ENCODE measurements around the gene RPP38. TPM values are rescaled to one million over a fixed set of nuclear protein-coding genes. Genes with fewer than 3 reads are reported as not detected.

Gene RPP38
- polyA plus RNA-seq, 1 of the 3 experiments (the other 2 are of a cell fraction), result 18.5 TPM

DNA sequence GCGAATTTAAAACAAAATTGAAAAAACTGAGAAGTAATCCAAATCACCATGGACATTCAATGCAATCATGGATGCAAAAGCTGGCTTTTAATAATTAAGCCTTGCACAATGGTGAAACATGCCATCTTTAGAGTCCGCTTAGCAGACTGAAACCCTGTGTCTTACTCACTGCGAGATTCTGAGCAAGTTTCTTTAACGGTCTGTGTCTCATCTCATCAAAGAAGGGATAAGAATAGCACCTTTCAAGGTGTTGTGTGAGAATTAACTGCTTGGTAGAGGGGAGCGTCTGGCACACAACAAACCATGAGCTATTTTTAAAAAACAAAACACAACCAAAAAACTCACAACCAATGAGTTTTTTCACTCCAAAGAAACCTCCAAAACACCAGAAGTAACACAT lies 30.0 kb upstream of the RPP38 start:
- Histone ChIP-seq H2AFZ (ENCODE audit: low read depth) (no peak overlapping the region), H3K27me3 (ENCODE audit: insufficient read depth) (no peaks in the 10 kb centered on the region), H3K79me2 (ENCODE audit: insufficient read depth) (no peaks in the 10 kb centered on the region), H3K4me1 (ENCODE audit: control insufficient read depth in 1 of 2, insufficient read depth in 2 of 2, low read depth in 1 of 2, low read length in 1 of 2) (no peaks in the 10 kb centered on the region), H3K9me2 (no peaks in the 10 kb centered on the region), H3K4me2 (no peak overlapping the region), H3K36me3 (replicated peaks in 1 of 2; ENCODE audit: control insufficient read depth in 1 of 2, insufficient read depth in 2 of 2, low read length in 1 of 2) (no peaks in the 10 kb centered on the region), H3K4me3 (ENCODE audit: low read depth in 2 of 2, low read length in 1 of 2) (no peak overlapping the region), H3F3A (replicated peaks; ENCODE audit: insufficient read depth) (no peaks in the 10 kb centered on the region), H3K9ac (no peak overlapping the region), H3K27ac (ENCODE audit: low read depth in 2 of 2, low read length in 1 of 2) (no peak overlapping the region), H3K9me3 (no peaks in the 10 kb centered on the region), H4K20me1 (ENCODE audit: insufficient read depth) (no peaks in the 10 kb centered on the region)
- ChIA-PET CTCF (interaction anchor here (0.8 kb wide), 1 partner anchor 13 kb away, joined by 3 read pairs; no protein-coding TSS in a partner anchor), POLR2A (no interaction called here)
- TF ChIP-seq TEAD4 (IDR thresholded peaks at IDR 0.05; ENCODE audit: borderline replicate concordance, insufficient read depth), result no peak
- no peak for TF ChIP-seq CHD2 (IDR thresholded peaks at IDR 0.05; ENCODE audit: low read length, partially characterized antibody)
- TF ChIP-seq, protein P1, sequence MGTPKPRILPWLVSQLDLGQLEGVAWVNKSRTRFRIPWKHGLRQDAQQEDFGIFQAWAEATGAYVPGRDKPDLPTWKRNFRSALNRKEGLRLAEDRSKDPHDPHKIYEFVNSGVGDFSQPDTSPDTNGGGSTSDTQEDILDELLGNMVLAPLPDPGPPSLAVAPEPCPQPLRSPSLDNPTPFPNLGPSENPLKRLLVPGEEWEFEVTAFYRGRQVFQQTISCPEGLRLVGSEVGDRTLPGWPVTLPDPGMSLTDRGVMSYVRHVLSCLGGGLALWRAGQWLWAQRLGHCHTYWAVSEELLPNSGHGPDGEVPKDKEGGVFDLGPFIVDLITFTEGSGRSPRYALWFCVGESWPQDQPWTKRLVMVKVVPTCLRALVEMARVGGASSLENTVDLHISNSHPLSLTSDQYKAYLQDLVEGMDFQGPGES (IDR thresholded peaks at IDR 0.05; ENCODE audit: low read depth, low read length), result no peak
- no peak for TF ChIP-seq JUND (IDR thresholded peaks at IDR 0.05)
- TF ChIP-seq, protein P2, sequence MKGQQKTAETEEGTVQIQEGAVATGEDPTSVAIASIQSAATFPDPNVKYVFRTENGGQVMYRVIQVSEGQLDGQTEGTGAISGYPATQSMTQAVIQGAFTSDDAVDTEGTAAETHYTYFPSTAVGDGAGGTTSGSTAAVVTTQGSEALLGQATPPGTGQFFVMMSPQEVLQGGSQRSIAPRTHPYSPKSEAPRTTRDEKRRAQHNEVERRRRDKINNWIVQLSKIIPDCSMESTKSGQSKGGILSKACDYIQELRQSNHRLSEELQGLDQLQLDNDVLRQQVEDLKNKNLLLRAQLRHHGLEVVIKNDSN (IDR thresholded peaks at IDR 0.05; ENCODE audit: borderline replicate concordance, low read depth), result no peak
- no peak for TF ChIP-seq GABPA (IDR thresholded peaks at IDR 0.05; ENCODE audit: low read depth)
- no peak for TF ChIP-seq ELF1 (IDR thresholded peaks at IDR 0.05)
- TF ChIP-seq EP300 (IDR thresholded peaks at IDR 0.05; ENCODE audit: borderline replicate concordance in 1 of 2, low read depth in 1 of 2, low read length in 1 of 2), result no peak
- no peak for TF ChIP-seq RFX5 (IDR thresholded peaks at IDR 0.05; ENCODE audit: low read length)
- no peak for TF ChIP-seq RAD21 (IDR thresholded peaks at IDR 0.05; ENCODE audit: low read length)
- DNase-seq, result no peak
- 68% methylated on average over 5 of the region's 5 CpGs for WGBS (ENCODE audit: low lambda C conversion rate)

DNA sequence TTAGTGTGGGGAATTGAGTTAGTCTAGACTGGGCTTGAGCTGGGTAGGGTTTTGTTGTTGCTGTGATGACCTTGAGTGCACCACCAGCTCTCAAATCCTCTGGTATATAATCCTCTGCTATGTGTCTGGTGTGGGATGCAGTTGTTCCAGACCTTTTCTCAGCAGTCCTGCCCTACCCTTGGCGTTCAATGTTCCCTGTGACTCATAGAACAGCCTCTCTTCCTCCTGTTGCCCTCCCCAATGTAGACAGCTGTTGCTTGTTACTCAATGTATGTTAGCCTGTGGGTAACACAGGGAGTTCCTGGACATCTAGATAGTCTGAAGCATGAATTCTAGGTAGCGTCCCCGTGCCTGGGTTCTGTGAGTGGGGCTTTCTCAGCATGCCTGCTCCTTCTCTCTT lies 28.4 kb upstream of the RPP38 start:
- H3K9me2 ChIP-seq, result no peaks in the 10 kb centered on the region
- 36% methylated on average over 3 of the region's 3 CpGs for WGBS (ENCODE audit: low lambda C conversion rate)
- no peak overlapping the region for H3K9ac ChIP-seq
- H3K9me3 ChIP-seq, result no peaks in the 10 kb centered on the region
- no peaks in the 10 kb centered on the region for H3K36me3 ChIP-seq (replicated peaks in 1 of 2; ENCODE audit: control insufficient read depth in 1 of 2, insufficient read depth in 2 of 2, low read length in 1 of 2)
- H3K27me3 ChIP-seq (ENCODE audit: insufficient read depth), result no peaks in the 10 kb centered on the region
- no peak overlapping the region for H3K4me3 ChIP-seq (ENCODE audit: low read depth in 2 of 2, low read length in 1 of 2)
- H4K20me1 ChIP-seq (ENCODE audit: insufficient read depth), result no peaks in the 10 kb centered on the region
- DNase-seq, result no peak
- ChIA-PET CTCF (no interaction called here), POLR2A (no interaction called here)
- no peak overlapping the region for H2AFZ ChIP-seq (ENCODE audit: low read depth)
- H3K4me2 ChIP-seq, result no peak overlapping the region
- no peaks in the 10 kb centered on the region for H3F3A ChIP-seq (replicated peaks; ENCODE audit: insufficient read depth)
- TF ChIP-seq FOXM1 (IDR thresholded peaks at IDR 0.05; ENCODE audit: low read depth), result no peak
- no peak for TF ChIP-seq FOSL2 (IDR thresholded peaks at IDR 0.05; ENCODE audit: borderline replicate concordance, low read depth)
- TF ChIP-seq YY1 (IDR thresholded peaks at IDR 0.05; ENCODE audit: low read depth), result no peak
- TF ChIP-seq TCF12 (IDR thresholded peaks at IDR 0.05), result no peak
- TF ChIP-seq, protein P3, sequence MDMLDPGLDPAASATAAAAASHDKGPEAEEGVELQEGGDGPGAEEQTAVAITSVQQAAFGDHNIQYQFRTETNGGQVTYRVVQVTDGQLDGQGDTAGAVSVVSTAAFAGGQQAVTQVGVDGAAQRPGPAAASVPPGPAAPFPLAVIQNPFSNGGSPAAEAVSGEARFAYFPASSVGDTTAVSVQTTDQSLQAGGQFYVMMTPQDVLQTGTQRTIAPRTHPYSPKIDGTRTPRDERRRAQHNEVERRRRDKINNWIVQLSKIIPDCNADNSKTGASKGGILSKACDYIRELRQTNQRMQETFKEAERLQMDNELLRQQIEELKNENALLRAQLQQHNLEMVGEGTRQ (IDR thresholded peaks at IDR 0.05; ENCODE audit: borderline replicate concordance, low read depth, low read length), result no peak
- TF ChIP-seq SMC3 (IDR thresholded peaks at IDR 0.05; ENCODE audit: low read depth, low read length), result no peak
- TF ChIP-seq, protein P4, sequence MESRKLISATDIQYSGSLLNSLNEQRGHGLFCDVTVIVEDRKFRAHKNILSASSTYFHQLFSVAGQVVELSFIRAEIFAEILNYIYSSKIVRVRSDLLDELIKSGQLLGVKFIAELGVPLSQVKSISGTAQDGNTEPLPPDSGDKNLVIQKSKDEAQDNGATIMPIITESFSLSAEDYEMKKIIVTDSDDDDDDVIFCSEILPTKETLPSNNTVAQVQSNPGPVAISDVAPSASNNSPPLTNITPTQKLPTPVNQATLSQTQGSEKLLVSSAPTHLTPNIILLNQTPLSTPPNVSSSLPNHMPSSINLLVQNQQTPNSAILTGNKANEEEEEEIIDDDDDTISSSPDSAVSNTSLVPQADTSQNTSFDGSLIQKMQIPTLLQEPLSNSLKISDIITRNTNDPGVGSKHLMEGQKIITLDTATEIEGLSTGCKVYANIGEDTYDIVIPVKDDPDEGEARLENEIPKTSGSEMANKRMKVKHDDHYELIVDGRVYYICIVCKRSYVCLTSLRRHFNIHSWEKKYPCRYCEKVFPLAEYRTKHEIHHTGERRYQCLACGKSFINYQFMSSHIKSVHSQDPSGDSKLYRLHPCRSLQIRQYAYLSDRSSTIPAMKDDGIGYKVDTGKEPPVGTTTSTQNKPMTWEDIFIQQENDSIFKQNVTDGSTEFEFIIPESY (IDR thresholded peaks at IDR 0.05; ENCODE audit: borderline replicate concordance, low read depth), result no peak
- no peak for TF ChIP-seq RCOR1 (IDR thresholded peaks at IDR 0.05; ENCODE audit: low read length)
- no peak for TF ChIP-seq FOXJ3 (CRISPR knock-in tag; IDR thresholded peaks at IDR 0.05)
- no peak for TF ChIP-seq NRF1 (IDR thresholded peaks at IDR 0.05; ENCODE audit: low read depth, low read length)
- TF ChIP-seq GABPA (IDR thresholded peaks at IDR 0.05; ENCODE audit: low read depth), result no peak
- no peak for TF ChIP-seq POLR2AphosphoS5 (IDR thresholded peaks at IDR 0.05; ENCODE audit: low read depth, low read length)
- no peak for TF ChIP-seq ELF1 (IDR thresholded peaks at IDR 0.05)
- TF ChIP-seq RFX5 (IDR thresholded peaks at IDR 0.05; ENCODE audit: low read length), result no peak
- no peaks in the 10 kb centered on the region for H3K79me2 ChIP-seq (ENCODE audit: insufficient read depth)
- H3K4me1 ChIP-seq (ENCODE audit: control insufficient read depth in 1 of 2, insufficient read depth in 2 of 2, low read depth in 1 of 2, low read length in 1 of 2), result no peaks in the 10 kb centered on the region
- no peak overlapping the region for H3K27ac ChIP-seq (ENCODE audit: low read depth in 2 of 2, low read length in 1 of 2)
